ENCODE data around the gene MYCBP. TPM values are rescaled to one million over a fixed set of nuclear protein-coding genes. Genes with fewer than 3 reads are reported as not detected.

MYCBP gene
- polyA plus RNA-seq, 1 donor (not counting 4 experiments of a cell fraction or from before 2014, with no cell fraction given), result 39.9 TPM

DNA sequence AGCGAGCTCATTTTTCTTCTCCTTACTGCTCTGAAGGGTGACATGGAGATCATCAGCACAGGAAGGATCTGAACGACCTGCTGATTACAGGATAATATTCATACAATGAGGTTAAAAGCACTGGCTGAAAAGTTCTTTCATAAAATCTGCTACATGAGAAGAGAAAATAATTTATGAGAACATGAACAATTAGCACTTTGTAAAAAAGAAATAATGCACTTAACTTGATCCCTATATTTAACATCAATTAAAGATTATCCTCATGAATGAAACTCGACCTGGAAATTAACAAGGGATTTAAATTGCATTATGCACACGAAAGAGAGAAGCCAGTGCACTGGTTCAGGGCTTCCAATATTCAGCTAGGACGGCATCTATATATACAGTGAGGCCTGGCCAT is 60.2 kb downstream of the MYCBP start:
- H4K20me1 ChIP-seq (ENCODE audit: control insufficient read depth, extremely low read depth, insufficient read depth, low read length), result no peaks in the 10 kb centered on the region
- H3K4me1 ChIP-seq (ENCODE audit: control insufficient read depth, extremely low read depth, insufficient read depth, low read length), result no peaks in the 10 kb centered on the region
- H3K9ac ChIP-seq (ENCODE audit: control insufficient read depth, extremely low read depth, insufficient read depth, low read length), result no peak overlapping the region
- peaks cover 65% of the 10 kb centered on the region for H3K27me3 ChIP-seq (ENCODE audit: control insufficient read depth, extremely low read depth, insufficient read depth, low read length)
- no peak overlapping the region for H3K27ac ChIP-seq (ENCODE audit: control insufficient read depth, insufficient read depth, low read length)
- no peaks in the 10 kb centered on the region for H3K79me2 ChIP-seq (ENCODE audit: control insufficient read depth, insufficient read depth, low read length)
- TF ChIP-seq CTCF (optimal IDR thresholded peaks at IDR 0.05 in 1 of 3, IDR thresholded peaks at IDR 0.05 in 1 of 3, conservative IDR thresholded peaks at IDR 0.05 in 1 of 3; ENCODE audit: extremely low read depth in 1 of 3, insufficient read depth in 2 of 3, low read length in 3 of 3) (no peak), EZH2 (IDR thresholded peaks at IDR 0.05; ENCODE audit: low read length) (no peak)
- H2AFZ ChIP-seq (ENCODE audit: control insufficient read depth, low read length), result no peak overlapping the region
- H3K4me3 ChIP-seq (ENCODE audit: control insufficient read depth in 2 of 3, extremely low read depth in 1 of 3, insufficient read depth in 2 of 3, low read depth in 1 of 3, low read length in 3 of 3), result no peak overlapping the region
- FAIRE-seq (no peak), DNase-seq (ENCODE audit: low read depth, low spot score) (no peak)
- no peak overlapping the region for H3K4me2 ChIP-seq (ENCODE audit: control insufficient read depth, extremely low read depth, insufficient read depth, low read depth, low read length)
- H3K9me1 ChIP-seq (ENCODE audit: control insufficient read depth, extremely low read depth, insufficient read depth, low read length), result no peaks in the 10 kb centered on the region
- H3K9me3 ChIP-seq (ENCODE audit: control insufficient read depth, low read depth, low read length), result no peaks in the 10 kb centered on the region
- no peaks in the 10 kb centered on the region for H3K36me3 ChIP-seq (ENCODE audit: control insufficient read depth in 2 of 2, extremely low read depth in 1 of 2, insufficient read depth in 2 of 2, low read length in 2 of 2)
- dilution Hi-C loops (cut with MboI; ENCODE audit: extremely low pct_ligation_motif_present, low sequenced_read_pairs), result loop anchor here (25.0 kb wide), 1 partner anchor 276 kb away; no protein-coding TSS in a partner anchor

Small RNA genes lying within 50 kb of the gene (small RNA-seq; reads per million reads assigned to genes)
- gene GJA9-MYCBP (ENCODE audit: insufficient read length in 3 of 3, low read depth in 3 of 3, low replicate concordance in 1 of 3), result 0 reads per million in 3 experiments

Other genes starting within 250 kb of the MYCBP start
- gene RRAGC, start 13.6 kb downstream of the MYCBP start, polyA plus RNA-seq, result 28.8 to 37.8 TPM (median 29.0 TPM) in 3 replicates
- gene GJA9, start 8.2 kb upstream of the MYCBP start, polyA plus RNA-seq, result 0.11 to 0.45 TPM (median 0.38 TPM) in 3 replicates
- gene RHBDL2, start 68.5 kb upstream of the MYCBP start, polyA plus RNA-seq, result 5.4 to 9.2 TPM (median 7.9 TPM) in 3 replicates
- gene AKIRIN1, start 117.9 kb upstream of the MYCBP start, polyA plus RNA-seq, result 68.4 to 111 TPM (median 82.3 TPM) in 3 replicates
- gene NDUFS5, start 153.0 kb upstream of the MYCBP start, polyA plus RNA-seq, result 709 to 977 TPM (median 742 TPM) in 3 replicates

Measured in keratinocyte (primary cell).